H9 (cell line): ENCODE measurements around the gene PITX3. TPM values are rescaled to one million over a fixed set of nuclear protein-coding genes. Genes with fewer than 3 reads are reported as not detected.

Experiments
- DNase-seq: peaks from one replicate; pipeline ENCODE4 v3.0.0-alpha.2; 2017
- H2AFZ ChIP-seq: one replicate; pipeline ENCODE4 v1.6.1; 2013; ENCODE audit warnings: mild to moderate bottlenecking, low read length, control low read depth, moderate library complexity
- H2AK5ac ChIP-seq: 2 replicates; pipeline ENCODE4 v1.6.1; 2013; ENCODE audit warnings: low read length, control low read depth, mixed read lengths; ENCODE audit not compliant: insufficient read length
- H2BK120ac ChIP-seq: one replicate; pipeline ENCODE4 v1.6.1; 2013; ENCODE audit warnings: low read depth, mild to moderate bottlenecking, low read length, control low read depth, inconsistent platforms; ENCODE audit not compliant: poor library complexity, severe bottlenecking
- H2BK12ac ChIP-seq: 2 replicates; pipeline ENCODE4 v1.6.1; 2013; ENCODE audit warnings: low read length, control low read depth, mixed read lengths, low read depth; ENCODE audit not compliant: insufficient read length
- H2BK15ac ChIP-seq: 2 replicates; pipeline ENCODE4 v1.6.1; 2013; ENCODE audit warnings: low read depth, low read length, control low read depth
- H2BK20ac ChIP-seq: one replicate; pipeline ENCODE4 v1.6.1; 2013; ENCODE audit warnings: low read depth, mild to moderate bottlenecking, low read length, control low read depth, inconsistent platforms; ENCODE audit not compliant: poor library complexity, severe bottlenecking
- H2BK5ac ChIP-seq: 2 replicates; pipeline ENCODE4 v1.6.1; 2013; ENCODE audit warnings: low read length, control low read depth, mixed read lengths; ENCODE audit not compliant: insufficient read length
- H3K14ac ChIP-seq: 2 replicates; pipeline ENCODE4 v1.6.1; 2013; ENCODE audit warnings: low read length, control low read depth; ENCODE audit not compliant: insufficient read depth
- H3K18ac ChIP-seq: 2 replicates; pipeline ENCODE4 v1.6.1; 2013; ENCODE audit warnings: low read depth, mild to moderate bottlenecking, mixed read lengths, low read length, control low read depth; ENCODE audit not compliant: insufficient read length
- H3K23ac ChIP-seq: 2 replicates; pipeline ENCODE4 v1.6.1; 2013; ENCODE audit warnings: low read length, control low read depth, mixed read lengths, low read depth; ENCODE audit not compliant: insufficient read length
- H3K23me2 ChIP-seq: 2 replicates; pipeline ENCODE4 v1.6.1; 2013; ENCODE audit warnings: low read depth, mild to moderate bottlenecking, mixed read lengths, low read length, control low read depth; ENCODE audit not compliant: insufficient read length, poor library complexity, severe bottlenecking
- H3K27ac ChIP-seq: 2 replicates; pipeline ENCODE4 v1.5.1; 2013; ENCODE audit warnings: low read length, control low read depth, mixed read lengths, low read depth; ENCODE audit not compliant: insufficient read length
- H3K27me3 ChIP-seq: 2 replicates; pipeline ENCODE4 v1.6.1; 2013; ENCODE audit warnings: low read length, control low read depth, inconsistent platforms; ENCODE audit not compliant: insufficient read depth
- H3K4ac ChIP-seq: 2 replicates; pipeline ENCODE4 v1.6.1; 2013; ENCODE audit warnings: low read depth, mild to moderate bottlenecking, control low read depth, inconsistent platforms, low read length, moderate library complexity
- H3K4me1 ChIP-seq: 2 replicates; pipeline ENCODE4 v1.6.1; 2013; ENCODE audit warnings: low read length, control low read depth, inconsistent platforms; ENCODE audit not compliant: insufficient read depth
- H3K4me2 ChIP-seq: 2 replicates; pipeline ENCODE4 v1.6.1; 2013; ENCODE audit warnings: low read length, control low read depth, mixed read lengths; ENCODE audit not compliant: insufficient read length, insufficient read depth
- H3K56ac ChIP-seq: 2 replicates; pipeline ENCODE4 v1.6.1; 2013; ENCODE audit warnings: low read depth, mild to moderate bottlenecking, mixed read lengths, low read length, control low read depth; ENCODE audit not compliant: insufficient read length
- H3K79me1 ChIP-seq: 2 replicates; pipeline ENCODE4 v1.6.1; 2013; ENCODE audit warnings: low read depth, mild to moderate bottlenecking, moderate library complexity, low read length, control low read depth, inconsistent platforms; ENCODE audit not compliant: insufficient read depth, poor library complexity, severe bottlenecking
- H3K79me2 ChIP-seq: 2 replicates; pipeline ENCODE4 v1.6.1; 2013; ENCODE audit warnings: low read length, control low read depth, inconsistent platforms; ENCODE audit not compliant: insufficient read depth
- H3K9ac ChIP-seq: 2 replicates; pipeline ENCODE4 v1.6.1; 2013; ENCODE audit warnings: low read length, control low read depth, mixed read lengths; ENCODE audit not compliant: insufficient read length; ENCODE audit errors: extremely low read depth
- H3K9me3 ChIP-seq: one replicate; pipeline ENCODE4 v1.6.1; 2013; ENCODE audit warnings: low read depth, low read length, inconsistent platforms; ENCODE audit not compliant: control insufficient read depth
- H3T11ph ChIP-seq: one replicate; pipeline ENCODE4 v1.6.1; 2013; ENCODE audit warnings: mild to moderate bottlenecking, low read length, control low read depth, inconsistent platforms
- H4K20me1 ChIP-seq: one replicate; pipeline ENCODE4 v1.6.1; 2013; ENCODE audit not compliant: control insufficient read depth, insufficient read length, insufficient read depth
- H4K5ac ChIP-seq: 2 replicates; pipeline ENCODE4 v1.6.1; 2013; ENCODE audit warnings: low read depth, mild to moderate bottlenecking, mixed read lengths, low read length, control low read depth; ENCODE audit not compliant: insufficient read length
- H4K8ac ChIP-seq: replicated peaks from 2 replicates; pipeline ENCODE4 v1.6.1; 2013; ENCODE audit warnings: low read length, control low read depth, mixed read lengths, low read depth; ENCODE audit not compliant: insufficient read length
- H4K91ac ChIP-seq: 2 replicates; pipeline ENCODE4 v1.6.1; 2013; ENCODE audit warnings: low read depth, mild to moderate bottlenecking, moderate library complexity, mixed read lengths, low read length, control low read depth; ENCODE audit not compliant: insufficient read length
- H3K27ac Mint-ChIP-seq, 3 experiments: 2 replicates in 2 of 3; 3 replicates in 1 of 3; pipeline ENCODE4 v1.8.0; 2020 to 2021; ENCODE audit warnings: mixed read lengths in 3 of 3, mild to moderate bottlenecking in 1 of 3, moderate library complexity in 1 of 3
- H3K27me3 Mint-ChIP-seq: 2 replicates; pipeline ENCODE4 v1.8.0; 2021; ENCODE audit warnings: low read depth, mild to moderate bottlenecking, moderate library complexity, mixed read lengths
- H3K36me3 Mint-ChIP-seq, 3 experiments: 2 replicates in 2 of 3; 3 replicates in 1 of 3; pipeline ENCODE4 v1.8.0; 2020 to 2021; ENCODE audit warnings: low read depth in 3 of 3, mixed read lengths in 3 of 3; ENCODE audit not compliant: insufficient read depth in 1 of 3
- H3K4me1 Mint-ChIP-seq, 2 experiments: 2 replicates each; pipeline ENCODE4 v1.8.0; 2020; ENCODE audit warnings: mixed read lengths in 2 of 2
- H3K4me3 Mint-ChIP-seq, 2 experiments: 2 replicates in 1 of 2; 3 replicates in 1 of 2; pipeline ENCODE4 v1.8.0; 2020 to 2021; ENCODE audit warnings: mild to moderate bottlenecking in 2 of 2, mixed read lengths in 2 of 2, moderate library complexity in 1 of 2
- H3K9me3 Mint-ChIP-seq, 2 experiments: 2 replicates in 1 of 2; 3 replicates in 1 of 2; pipeline ENCODE4 v1.8.0; 2020; ENCODE audit warnings: mild to moderate bottlenecking in 2 of 2, mixed read lengths in 2 of 2, moderate library complexity in 1 of 2
- CTCF ChIP-seq: fragments of 200-600 bp; sonication (generic); conservative IDR thresholded peaks from 3 replicates; pipeline ENCODE4 v1.8.0; 2021; ENCODE audit warnings: antibody characterized with exemption, mild to moderate bottlenecking
- WGBS: extraction: QIAGEN DNeasy Blood & Tissue Kit; methylation state at CpG from one replicate; pipeline ENCODE4 v1.1.7; 2013; ENCODE audit warnings: missing lambda C conversion rate, low lambda C conversion rate, mixed read lengths; ENCODE audit not compliant: insufficient read length; ENCODE audit errors: extremely low coverage; 5-methylcytosine and 5-hydroxymethylcytosine counted together
- total RNA-seq: library from RNA; stranded (reverse); gene quantifications from 2 replicates; pipeline ENCODE4 v1.2.1, GENCODE V29; 2021

PITX3 gene
- total RNA-seq, 1 experiment from 2014 or later, result not detected

- Histone ChIP-seq H3K4me1 (no peaks in the 10 kb centered on the region), H3K27ac (no peak overlapping the region), H4K20me1 (no peaks in the 10 kb centered on the region), H3K4me2 (no peak overlapping the region), H3K23me2 (no peaks in the 10 kb centered on the region), H2AFZ (no peak overlapping the region), H2BK20ac (no peak overlapping the region), H2BK120ac (no peak overlapping the region), H3K23ac (no peak overlapping the region), H3K79me2 (no peaks in the 10 kb centered on the region), H3K18ac (no peak overlapping the region), H3K9me3 (peaks cover 18% of the 10 kb centered on the region), H3K56ac (no peak overlapping the region), H3T11ph (no peak overlapping the region), H3K79me1 (no peaks in the 10 kb centered on the region), H2BK15ac (no peak overlapping the region), H2BK12ac (no peak overlapping the region), H2BK5ac (no peak overlapping the region), H4K5ac (no peak overlapping the region), H3K9ac (no peak overlapping the region), H3K14ac (no peak overlapping the region), H2AK5ac (no peak overlapping the region), H3K27me3 (no peaks in the 10 kb centered on the region), H4K91ac (no peak overlapping the region), H4K8ac (no peak overlapping the region), H3K4ac (no peak overlapping the region)
- peaks cover 41 to 49% of the 10 kb centered on the region in 2 experiments for H3K9me3 Mint-ChIP-seq
- WGBS, result no CpG with 5 or more reads among the region's 6 CpGs
- peaks cover 51% of the 10 kb centered on the region for H3K27me3 Mint-ChIP-seq
- DNase-seq, result no peak
- H3K36me3 Mint-ChIP-seq, result peaks cover 0 to 9% (median 0%) of the 10 kb centered on the region in 3 experiments; a peak in 4 of 7 replicates
- no peaks in the 10 kb centered on the region for H3K4me1 Mint-ChIP-seq
- H3K27ac Mint-ChIP-seq, result no peak overlapping the region
- no peak for TF ChIP-seq CTCF
- H3K4me3 Mint-ChIP-seq, result no peak overlapping the region
Observed at GRCh38 chr10:102195296-102195870, 45.9 kb downstream of the PITX3 start.
